ENCODE results near the gene PCDHGA12.
"Not testable (repeated sequence)": the region's sequence is repeated elsewhere in the genome, so short reads cannot be mapped to it uniquely, and the experiment has no call there.

Gene PCDHGA12

GRCh38 chr5:141398608-141399007, 31.7 kb upstream of the PCDHGA12 start:
- TF ChIP-seq POLR2A (IDR thresholded peaks at IDR 0.05; ENCODE audit: low read depth, low read length) (no peak), TAF1 (IDR thresholded peaks at IDR 0.05; ENCODE audit: borderline replicate concordance, low read depth, low read length) (no peak), POLR2AphosphoS5 (IDR thresholded peaks at IDR 0.05; ENCODE audit: low read depth, low read length) (no peak)
- no peak for FAIRE-seq
- DNase-seq (ENCODE audit: insufficient read length), result no peak

- DNase-seq (ENCODE audit: insufficient read length) (no peak), FAIRE-seq (no peak)
- no peak for TF ChIP-seq TAF1 (IDR thresholded peaks at IDR 0.05; ENCODE audit: borderline replicate concordance, low read depth, low read length)
- no peak for TF ChIP-seq POLR2A (IDR thresholded peaks at IDR 0.05; ENCODE audit: low read depth, low read length)
- TF ChIP-seq POLR2AphosphoS5 (IDR thresholded peaks at IDR 0.05; ENCODE audit: low read depth, low read length), result no peak
Observed at GRCh38 chr5:141399555-141400258, 30.6 kb upstream of the PCDHGA12 start.

- no peak for TF ChIP-seq POLR2AphosphoS5 (IDR thresholded peaks at IDR 0.05; ENCODE audit: low read depth, low read length)
- no peak for TF ChIP-seq TAF1 (IDR thresholded peaks at IDR 0.05; ENCODE audit: borderline replicate concordance, low read depth, low read length)
- TF ChIP-seq POLR2A (IDR thresholded peaks at IDR 0.05; ENCODE audit: low read depth, low read length), result no peak
- FAIRE-seq (no peak), DNase-seq (ENCODE audit: insufficient read length) (no peak)
Observed at GRCh38 chr5:141402553-141403243, 27.6 kb upstream of the PCDHGA12 start, which contains the start of gene PCDHGA9. TSS of gene PCDHGA9 (plus strand) at chr5:141402778. CDS start at chr5:141402953, 175 bp downstream.

- FAIRE-seq, result no peak
- DNase-seq (ENCODE audit: insufficient read length), result no peak
- TF ChIP-seq TAF1 (IDR thresholded peaks at IDR 0.05; ENCODE audit: borderline replicate concordance, low read depth, low read length) (no peak), POLR2AphosphoS5 (IDR thresholded peaks at IDR 0.05; ENCODE audit: low read depth, low read length) (no peak), POLR2A (IDR thresholded peaks at IDR 0.05; ENCODE audit: low read depth, low read length) (no peak)
Observed at GRCh38 chr5:141403387-141403786, 26.9 kb upstream of the PCDHGA12 start.

DNA sequence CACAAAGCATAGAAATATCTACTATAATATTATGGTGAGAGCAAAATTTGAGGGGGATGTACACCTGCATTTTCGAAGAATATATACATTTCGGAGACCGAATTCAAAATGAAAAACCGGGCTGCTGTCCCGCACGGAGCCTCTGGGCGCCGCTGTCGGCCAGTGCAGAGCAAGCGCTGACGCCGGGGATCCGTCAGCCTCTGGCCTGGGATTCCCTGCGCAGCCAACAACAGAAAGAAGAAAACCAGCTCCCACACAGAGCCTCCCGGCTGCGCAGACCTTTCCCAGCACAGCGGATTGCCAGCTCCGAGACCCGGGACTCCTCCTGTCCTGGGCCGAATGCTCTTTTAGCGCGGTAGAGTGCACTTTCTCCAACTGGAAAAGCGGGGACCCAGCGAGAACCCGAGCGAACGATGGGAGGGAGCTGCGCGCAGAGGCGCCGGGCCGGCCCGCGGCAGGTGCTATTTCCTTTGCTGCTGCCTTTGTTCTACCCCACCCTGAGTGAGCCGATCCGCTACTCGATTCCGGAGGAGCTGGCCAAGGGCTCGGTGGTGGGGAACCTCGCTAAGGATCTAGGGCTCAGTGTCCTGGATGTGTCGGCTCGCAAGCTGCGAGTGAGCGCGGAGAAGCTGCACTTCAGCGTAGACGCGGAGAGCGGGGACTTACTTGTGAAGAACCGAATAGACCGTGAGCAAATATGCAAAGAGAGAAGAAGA, 22.4 kb upstream of the PCDHGA12 start, which contains the start of gene PCDHGB6:
PCDHGB6 (plus strand) TSS at position 232 of the 716 bp plus-strand sequence; CDS start at position 414, 182 bp downstream.
- not testable (repeated sequence) for DNase-seq (ENCODE audit: insufficient read length); FAIRE-seq

- no peak for DNase-seq (ENCODE audit: insufficient read length)
- TF ChIP-seq POLR2AphosphoS5 (IDR thresholded peaks at IDR 0.05; ENCODE audit: low read depth, low read length) (no peak), TAF1 (IDR thresholded peaks at IDR 0.05; ENCODE audit: borderline replicate concordance, low read depth, low read length) (no peak), POLR2A (IDR thresholded peaks at IDR 0.05; ENCODE audit: low read depth, low read length) (no peak)
- FAIRE-seq, result no peak
Observed at GRCh38 chr5:141409598-141410306, 20.6 kb upstream of the PCDHGA12 start.

DNA sequence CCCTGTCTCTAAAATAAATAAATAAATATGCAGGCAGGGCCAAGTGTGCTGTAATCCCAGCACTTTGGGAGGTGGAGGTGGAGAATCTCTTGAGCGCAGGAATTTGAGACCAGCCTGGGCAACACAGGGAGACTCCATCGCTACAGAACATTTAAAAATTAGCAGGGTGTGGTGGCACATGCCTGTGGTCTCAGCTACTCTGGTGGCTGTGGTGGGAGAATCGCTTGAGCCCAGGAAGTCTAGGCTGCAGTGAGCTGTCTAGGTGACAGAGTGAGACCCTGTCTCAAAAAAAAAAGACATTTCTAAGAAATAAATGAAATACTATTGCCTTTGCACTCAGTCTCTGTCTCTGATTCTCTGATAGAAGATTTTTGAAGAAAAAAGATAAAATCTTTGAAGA, 18.7 kb upstream of the PCDHGA12 start:
- DNase-seq (ENCODE audit: insufficient read length) (no peak), FAIRE-seq (no peak)
- TF ChIP-seq POLR2AphosphoS5 (IDR thresholded peaks at IDR 0.05; ENCODE audit: low read depth, low read length) (no peak), POLR2A (IDR thresholded peaks at IDR 0.05; ENCODE audit: low read depth, low read length) (no peak), TAF1 (IDR thresholded peaks at IDR 0.05; ENCODE audit: borderline replicate concordance, low read depth, low read length) (no peak)

DNA sequence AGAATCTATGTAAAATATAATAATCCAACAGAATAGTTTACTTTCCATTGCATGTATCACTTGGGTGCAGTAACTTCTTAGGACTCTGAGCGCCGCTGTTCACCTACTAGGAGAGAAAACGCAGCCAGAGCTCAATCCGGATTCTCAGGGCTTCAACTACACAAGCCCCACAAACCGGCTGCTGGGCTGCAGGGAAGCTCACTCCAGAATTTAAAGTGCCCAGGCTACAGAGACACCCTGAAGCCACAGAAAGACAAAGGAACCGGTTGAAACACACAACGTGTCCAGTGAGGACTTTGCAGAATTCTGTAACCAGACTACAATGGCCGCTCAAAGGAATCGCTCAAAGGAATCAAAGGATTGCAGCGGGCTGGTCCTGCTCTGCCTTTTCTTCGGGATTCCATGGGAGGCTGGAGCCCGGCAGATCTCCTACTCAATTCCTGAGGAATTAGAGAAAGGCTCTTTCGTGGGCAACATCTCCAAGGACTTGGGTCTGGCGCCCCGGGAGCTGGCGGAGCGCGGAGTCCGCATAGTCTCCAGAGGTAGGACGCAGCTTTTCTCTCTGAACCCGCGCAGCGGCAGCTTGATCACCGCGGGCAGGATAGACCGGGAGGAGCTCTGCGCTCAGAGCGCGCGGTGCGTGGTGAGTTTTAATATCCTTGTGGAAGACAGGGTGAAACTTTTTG, 17.3 kb upstream of the PCDHGA12 start, which contains the start of gene PCDHGA10:
PCDHGA10 (plus strand) TSS at position 134 of the 686 bp plus-strand sequence; CDS start at position 323, 189 bp downstream.
- FAIRE-seq (peak; percentile 17), DNase-seq (ENCODE audit: insufficient read length) (peak; percentile 47)
- no peak for TF ChIP-seq POLR2AphosphoS5 (IDR thresholded peaks at IDR 0.05; ENCODE audit: low read depth, low read length)
- no peak for TF ChIP-seq POLR2A (IDR thresholded peaks at IDR 0.05; ENCODE audit: low read depth, low read length)
- TF ChIP-seq TAF1 (IDR thresholded peaks at IDR 0.05; ENCODE audit: borderline replicate concordance, low read depth, low read length), result no peak

DNA sequence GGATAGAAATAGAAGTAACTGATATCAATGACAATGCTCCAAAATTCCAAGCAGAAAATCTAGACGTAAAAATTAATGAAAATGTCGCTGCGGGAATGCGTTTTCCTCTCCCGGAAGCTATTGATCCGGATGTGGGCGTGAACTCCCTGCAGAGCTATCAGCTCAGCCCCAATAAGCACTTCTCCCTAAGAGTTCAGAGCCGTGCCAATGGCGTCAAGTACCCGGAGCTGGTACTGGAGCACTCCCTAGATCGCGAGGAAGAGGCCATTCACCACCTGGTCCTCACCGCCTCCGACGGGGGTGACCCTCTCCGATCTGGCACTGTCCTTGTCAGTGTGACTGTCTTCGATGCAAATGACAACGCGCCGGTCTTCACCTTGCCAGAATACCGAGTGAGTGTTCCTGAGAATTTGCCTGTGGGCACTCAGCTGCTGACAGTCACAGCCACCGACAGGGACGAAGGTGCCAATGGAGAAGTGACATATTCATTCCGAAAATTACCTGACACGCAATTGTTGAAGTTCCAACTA, 16.7 kb upstream of the PCDHGA12 start:
- TF ChIP-seq TAF1 (IDR thresholded peaks at IDR 0.05; ENCODE audit: borderline replicate concordance, low read depth, low read length) (no peak), POLR2AphosphoS5 (IDR thresholded peaks at IDR 0.05; ENCODE audit: low read depth, low read length) (no peak), POLR2A (IDR thresholded peaks at IDR 0.05; ENCODE audit: low read depth, low read length) (no peak)
- DNase-seq (ENCODE audit: insufficient read length) (no peak), FAIRE-seq (no peak)

DNA sequence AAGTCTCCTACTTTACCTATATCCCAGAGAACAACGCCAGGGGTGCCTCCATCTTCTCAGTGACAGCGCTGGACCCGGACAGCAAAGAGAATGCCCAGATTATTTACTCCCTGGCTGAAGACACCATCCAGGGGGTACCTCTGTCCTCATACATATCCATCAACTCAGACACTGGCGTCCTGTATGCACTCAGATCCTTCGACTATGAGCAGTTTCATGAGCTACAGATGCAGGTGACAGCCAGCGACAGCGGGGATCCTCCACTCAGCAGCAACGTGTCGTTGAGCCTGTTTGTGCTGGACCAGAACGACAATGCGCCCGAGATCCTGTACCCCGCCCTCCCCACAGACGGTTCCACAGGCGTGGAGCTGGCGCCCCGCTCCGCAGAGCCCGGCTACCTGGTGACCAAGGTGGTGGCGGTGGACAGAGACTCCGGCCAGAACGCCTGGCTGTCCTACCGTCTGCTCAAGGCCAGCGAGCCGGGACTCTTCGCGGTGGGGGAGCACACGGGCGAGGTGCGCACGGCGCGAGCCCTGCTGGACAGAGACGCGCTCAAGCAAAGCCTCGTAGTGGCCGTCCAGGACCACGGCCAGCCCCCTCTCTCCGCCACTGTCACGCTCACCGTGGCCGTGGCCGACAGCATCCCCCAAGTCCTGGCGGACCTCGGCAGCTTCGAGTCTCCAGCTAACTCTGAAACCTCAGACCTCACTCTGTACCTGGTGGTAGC, 15.6 kb upstream of the PCDHGA12 start:
- DNase-seq (ENCODE audit: insufficient read length); FAIRE-seq: not testable (repeated sequence)

GRCh38 chr5:141415275-141415618, 15.1 kb upstream of the PCDHGA12 start:
- DNase-seq (ENCODE audit: insufficient read length); FAIRE-seq: not testable (repeated sequence)

DNA sequence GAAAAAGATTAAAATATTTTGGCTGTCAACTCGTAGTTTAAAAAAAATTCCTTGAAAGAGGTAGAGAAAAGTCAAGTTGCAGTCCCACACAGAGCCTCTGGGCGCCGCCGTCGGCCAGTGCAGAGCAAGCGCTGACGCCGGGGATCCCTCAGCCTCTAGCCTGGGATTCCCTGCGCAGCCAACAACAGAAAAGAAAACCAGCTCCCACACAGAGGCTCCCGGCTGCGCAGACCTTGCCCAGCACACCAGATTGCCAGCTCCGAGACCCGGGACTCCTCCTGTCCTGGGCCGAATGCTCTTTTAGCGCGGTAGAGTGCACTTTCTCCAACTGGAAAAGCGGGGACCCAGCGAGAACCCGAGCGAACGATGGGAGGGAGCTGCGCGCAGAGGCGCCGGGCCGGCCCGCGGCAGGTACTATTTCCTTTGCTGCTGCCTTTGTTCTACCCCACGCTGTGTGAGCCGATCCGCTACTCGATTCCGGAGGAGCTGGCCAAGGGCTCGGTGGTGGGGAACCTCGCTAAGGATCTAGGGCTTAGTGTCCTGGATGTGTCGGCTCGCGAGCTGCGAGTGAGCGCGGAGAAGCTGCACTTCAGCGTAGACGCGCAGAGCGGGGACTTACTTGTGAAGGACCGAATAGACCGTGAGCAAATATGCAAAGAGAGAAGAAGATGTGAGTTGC, 12.7 kb upstream of the PCDHGA12 start, which contains the start of gene PCDHGB7:
PCDHGB7 (plus strand) TSS at position 184 of the 679 bp plus-strand sequence; CDS start at position 367, 183 bp downstream.
- peak; percentile 54 for DNase-seq (ENCODE audit: insufficient read length)
- FAIRE-seq, result peak; percentile 79
